PC-9 (cell line): ENCODE data around the gene CITED4. TPM values are rescaled to one million over a fixed set of nuclear protein-coding genes. Genes with fewer than 3 reads are reported as not detected.

ENCODE experiments used
- BruUV-seq: library from RNA; stranded (reverse); fragments of 400-500 nt; replicated peaks from 2 replicates; lab custom pipeline; 2021; lab: Mats Ljungman, UMichigan
- CTCF ChIA-PET: fragments of 300-600 bp; sonication (Branson Sonifier 250); formaldehyde crosslinking; loops from one replicate; lab custom pipeline; 2022; ENCODE audit warnings: antibody characterized with exemption; lab: Charles Lee
- POLR2A ChIA-PET: fragments of 300-600 bp; sonication (Branson Sonifier 250); formaldehyde crosslinking; loops from one replicate; lab custom pipeline; 2022; ENCODE audit warnings: antibody characterized with exemption; ENCODE audit not compliant: unreplicated experiment; lab: Charles Lee
- DNase-seq, 2 experiments: peaks; one replicate each; pipeline versions ENCODE4 v3.0.0 to v3.0.0-alpha.2; 2015 to 2022; ENCODE audit warnings: mixed read lengths in 1 of 2
- H2AFZ ChIP-seq: fragments of 200-600 bp; sonication (generic); 2 replicates; pipeline ENCODE4 v1.8.1; 2017; ENCODE audit warnings: antibody characterized with exemption
- H3F3A ChIP-seq: fragments of 200-600 bp; sonication (generic); 2 replicates; pipeline ENCODE4 v1.8.1; 2017; ENCODE audit warnings: antibody characterized with exemption, mild to moderate bottlenecking, low read depth; ENCODE audit not compliant: insufficient read depth
- H3K27ac ChIP-seq: fragments of 200-600 bp; sonication (generic); 2 replicates; pipeline ENCODE4 v1.6.1; 2016; ENCODE audit warnings: mixed run types
- H3K27me3 ChIP-seq: fragments of 200-600 bp; sonication (generic); 2 replicates; pipeline ENCODE4 v1.6.1; 2016; ENCODE audit warnings: low read depth, mixed run types; ENCODE audit not compliant: insufficient read depth
- H3K36me3 ChIP-seq: fragments of 200-600 bp; sonication (generic); 2 replicates; pipeline ENCODE4 v1.6.1; 2016; ENCODE audit warnings: low read depth, mixed run types
- H3K4me1 ChIP-seq: fragments of 200-600 bp; sonication (generic); replicated peaks from 2 replicates; pipeline ENCODE4 v1.6.1; 2016; ENCODE audit warnings: mixed run types; ENCODE audit not compliant: insufficient read depth
- H3K4me2 ChIP-seq: fragments of 200-600 bp; sonication (generic); 2 replicates; pipeline ENCODE4 v1.6.1; 2017; ENCODE audit warnings: mixed run types
- H3K4me3 ChIP-seq: fragments of 200-600 bp; sonication (generic); 2 replicates; pipeline ENCODE4 v1.6.1; 2016; ENCODE audit warnings: mixed run types
- H3K79me2 ChIP-seq: fragments of 200-600 bp; sonication (generic); 2 replicates; pipeline ENCODE4 v1.6.1; 2017; ENCODE audit warnings: low read depth, mixed run types
- H3K9me2 ChIP-seq: fragments of 200-600 bp; sonication (generic); 2 replicates; pipeline ENCODE4 v1.8.1; 2017; ENCODE audit warnings: mild to moderate bottlenecking; ENCODE audit not compliant: insufficient read depth
- H3K9me3 ChIP-seq: fragments of 200-600 bp; sonication (generic); 2 replicates; pipeline ENCODE4 v1.8.1; 2016; ENCODE audit warnings: low read depth; ENCODE audit not compliant: insufficient read depth
- H4K20me1 ChIP-seq: fragments of 200-600 bp; sonication (generic); 2 replicates; pipeline ENCODE4 v1.8.1; 2017; ENCODE audit not compliant: insufficient read depth
- CTCF ChIP-seq: fragments of 200-600 bp; sonication (generic); conservative IDR thresholded peaks from 2 replicates; pipeline ENCODE4 v1.6.1; 2017; ENCODE audit warnings: mixed run types, antibody characterized with exemption, mild to moderate bottlenecking, moderate library complexity
- EZH2 ChIP-seq: fragments of 200-600 bp; sonication (generic); IDR thresholded peaks from 2 replicates; pipeline ENCODE4 v1.8.0; 2017; ENCODE audit warnings: antibody characterized with exemption, low read depth
- intact Hi-C: fragments of 100-400 bp; cut with micrococcal nuclease; formaldehyde crosslinking; loops from one replicate; pipeline ENCODE4 v1.10.0; 2022; ENCODE audit not compliant: unreplicated experiment
- total RNA-seq: library from RNA; stranded (reverse); gene quantifications from 2 replicates; pipeline ENCODE4 v1.2.3, GENCODE V29; 2021

The CITED4 gene
- total RNA-seq, 1 experiment from 2014 or later = 67.5 TPM

GRCh38 chr1:40898431-40898901 lies 36.3 kb upstream of the CITED4 start:
- TF ChIP-seq CTCF (no peak), EZH2 (no peak)
- Histone ChIP-seq H3F3A (peaks cover 74% of the 10 kb centered on the region), H3K27me3 (no peaks in the 10 kb centered on the region), H3K36me3 (no peaks in the 10 kb centered on the region), H3K4me2 (peak overlapping the region; percentile 77), H3K4me3 (peak overlapping the region; percentile 39; the same call in 1 of the 2 replicates), H3K4me1 (peaks cover 74% of the 10 kb centered on the region), H3K9me3 (peaks cover 25% of the 10 kb centered on the region), H4K20me1 (no peaks in the 10 kb centered on the region), H3K79me2 (no peaks in the 10 kb centered on the region), H3K9me2 (no peaks in the 10 kb centered on the region), H2AFZ (no peak overlapping the region; the same call in 1 of the 2 replicates), H3K27ac (peak overlapping the region; percentile 97)
- no TSS peak for BruUV-seq
- DNase-seq = peak; percentile 79 to 91
- CTCF ChIA-PET = interaction anchor here (1.2 to 2.3 kb wide), 4 partner anchors 23 to 47 kb away, joined by 3 to 8 read pairs (median 3); partner anchors contain the start of gene CITED4
- intact Hi-C loops = loop anchor here (1.0 to 2.0 kb wide), 2 partner anchors 23 to 36 kb away; partner anchors contain the start of gene CITED4
- POLR2A ChIA-PET = interaction anchor here (0.6 to 1.5 kb wide), 8 partner anchors 19 to 1500 kb away, joined by 3 to 10 read pairs (median 4); partner anchors contain the start of gene CITED4

GRCh38 chr1:40897513-40897912 lies 35.4 kb upstream of the CITED4 start:
- TF ChIP-seq EZH2 (no peak), CTCF (no peak)
- Histone ChIP-seq H3K4me1 (peaks cover 64% of the 10 kb centered on the region), H3K27ac (peak overlapping the region; percentile 97)

GRCh38 chr1:40896482-40896881 lies 34.3 kb upstream of the CITED4 start:
- Histone ChIP-seq H3K4me3 (no peak overlapping the region), H3K4me1 (peaks cover 54% of the 10 kb centered on the region), H4K20me1 (no peaks in the 10 kb centered on the region), H3K36me3 (no peaks in the 10 kb centered on the region), H3K9me3 (peaks cover 30% of the 10 kb centered on the region), H3K79me2 (no peaks in the 10 kb centered on the region), H3K9me2 (no peaks in the 10 kb centered on the region), H3F3A (peaks cover 54% of the 10 kb centered on the region), H3K27ac (peak overlapping the region; percentile 97), H3K4me2 (peak overlapping the region; percentile 13; the same call in 1 of the 2 replicates), H2AFZ (no peak overlapping the region), H3K27me3 (no peaks in the 10 kb centered on the region)
- TF ChIP-seq EZH2 (no peak), CTCF (no peak)
- no TSS peak for BruUV-seq
- intact Hi-C loops = no loop called here
- DNase-seq = no peak
- POLR2A ChIA-PET = interaction anchor here (0.6 to 1.6 kb wide), 3 partner anchors 7 to 83 kb away, joined by 5 to 27 read pairs (median 5); partner anchors contain the start of genes CITED4 and CTPS1
- CTCF ChIA-PET = interaction anchor here (0.7 kb wide), 1 partner anchor 522 kb away, joined by 3 read pairs; no protein-coding TSS in a partner anchor

More at GRCh38 chr1:40897513-40897912, 35.4 kb upstream of the CITED4 start:
- no peaks in the 10 kb centered on the region for H4K20me1 ChIP-seq
- peak overlapping the region; percentile 77 for H3K4me2 ChIP-seq
- no peaks in the 10 kb centered on the region for H3K9me2 ChIP-seq
- peaks cover 30% of the 10 kb centered on the region for H3K9me3 ChIP-seq
- H3K36me3 ChIP-seq = no peaks in the 10 kb centered on the region
- ChIA-PET CTCF (interaction anchor here (0.6 to 1.3 kb wide), 3 partner anchors 12 to 48 kb away, joined by 3 read pairs; no protein-coding TSS in a partner anchor), POLR2A (interaction anchor here (0.5 to 1.6 kb wide), 3 partner anchors 30 to 35 kb away, joined by 5 to 27 read pairs (median 5); partner anchors contain the start of gene CITED4)
- intact Hi-C loops = no loop called here
- no peaks in the 10 kb centered on the region for H3K79me2 ChIP-seq
- BruUV-seq = no TSS peak
- H3K4me3 ChIP-seq = 0 out of 2 replicates have a peak overlapping the region, but pooled peaks have one; percentile 39
- peak; percentile 54 to 82 for DNase-seq
- peaks cover 64% of the 10 kb centered on the region for H3F3A ChIP-seq
- peak overlapping the region; percentile 11; the same call in 1 of the 2 replicates for H2AFZ ChIP-seq
- no peaks in the 10 kb centered on the region for H3K27me3 ChIP-seq
